Raji (cell line): ENCODE measurements around the gene VSTM5.

Source experiments
- POLR2A ChIP-seq: IDR thresholded peaks from 2 replicates; pipeline ENCODE4 v1.6.1; 2011; ENCODE audit warnings: low read depth, low read length, control low read depth; ENCODE audit not compliant: insufficient read depth

Gene VSTM5

GRCh38 chr11:93850594-93851018, at the start of gene VSTM5:
Gene VSTM5, minus strand, starts transcription at chr11:93850618. Its CDS starts 116 bp downstream, at chr11:93850502.
- no peak for TF ChIP-seq POLR2A

GRCh38 chr11:93895106-93895862, 44.9 kb upstream of the VSTM5 start:
- no peak for TF ChIP-seq POLR2A

GRCh38 chr11:93890391-93891051, 40.1 kb upstream of the VSTM5 start:
- TF ChIP-seq POLR2A: no peak

GRCh38 chr11:93887111-93887510, 36.7 kb upstream of the VSTM5 start:
- TF ChIP-seq POLR2A: no peak

- no peak for TF ChIP-seq POLR2A
Observed at GRCh38 chr11:93875637-93876036, 25.2 kb upstream of the VSTM5 start.

GRCh38 chr11:93871526-93871925, 21.1 kb upstream of the VSTM5 start:
- no peak for TF ChIP-seq POLR2A

GRCh38 chr11:93870616-93871015, 20.2 kb upstream of the VSTM5 start:
- TF ChIP-seq POLR2A: no peak

GRCh38 chr11:93869830-93870229, 19.4 kb upstream of the VSTM5 start:
- TF ChIP-seq POLR2A: no peak

GRCh38 chr11:93861808-93862207, 11.4 kb upstream of the VSTM5 start:
- no peak for TF ChIP-seq POLR2A

GRCh38 chr11:93858121-93858775, 7.8 kb upstream of the VSTM5 start:
- no peak for TF ChIP-seq POLR2A

- TF ChIP-seq POLR2A: no peak
Observed at GRCh38 chr11:93857413-93858120, 7.1 kb upstream of the VSTM5 start.

- TF ChIP-seq POLR2A: no peak
Observed at GRCh38 chr11:93852242-93852641, 1.8 kb upstream of the VSTM5 start.

- no peak for TF ChIP-seq POLR2A
Observed at GRCh38 chr11:93849751-93850593, 446 bp downstream of the VSTM5 start.

- no peak for TF ChIP-seq POLR2A
Observed at GRCh38 chr11:93849201-93849600, 1.2 kb downstream of the VSTM5 start.
